Measurements from ENCODE around the gene GPLD1.
"Not testable (repeated sequence)": the region's sequence is repeated elsewhere in the genome, so short reads cannot be mapped to it uniquely, and the experiment has no call there.

Gene GPLD1

GRCh38 chr6:24396824-24397223 lies 92.6 kb downstream of the GPLD1 start:
- H3K4me3 Mint-ChIP-seq, result no peak overlapping the region
- no peaks in the 10 kb centered on the region for H3K4me1 Mint-ChIP-seq (ENCODE audit: low read depth)
- H3K9me3 Mint-ChIP-seq, result peaks cover 5% of the 10 kb centered on the region
- no peak overlapping the region for H3K27ac Mint-ChIP-seq
- H3K36me3 Mint-ChIP-seq (ENCODE audit: low read depth), result no peaks in the 10 kb centered on the region
- H3K27me3 Mint-ChIP-seq, result peaks cover 36% of the 10 kb centered on the region

GRCh38 chr6:24394780-24395437 lies 94.5 kb downstream of the GPLD1 start:
- Mint-ChIP-seq H3K4me3 (no peak overlapping the region), H3K27ac (no peak overlapping the region), H3K27me3 (peaks cover 28% of the 10 kb centered on the region), H3K9me3 (peaks cover 5% of the 10 kb centered on the region), H3K36me3 (ENCODE audit: low read depth) (no peaks in the 10 kb centered on the region), H3K4me1 (ENCODE audit: low read depth) (no peaks in the 10 kb centered on the region)

DNA sequence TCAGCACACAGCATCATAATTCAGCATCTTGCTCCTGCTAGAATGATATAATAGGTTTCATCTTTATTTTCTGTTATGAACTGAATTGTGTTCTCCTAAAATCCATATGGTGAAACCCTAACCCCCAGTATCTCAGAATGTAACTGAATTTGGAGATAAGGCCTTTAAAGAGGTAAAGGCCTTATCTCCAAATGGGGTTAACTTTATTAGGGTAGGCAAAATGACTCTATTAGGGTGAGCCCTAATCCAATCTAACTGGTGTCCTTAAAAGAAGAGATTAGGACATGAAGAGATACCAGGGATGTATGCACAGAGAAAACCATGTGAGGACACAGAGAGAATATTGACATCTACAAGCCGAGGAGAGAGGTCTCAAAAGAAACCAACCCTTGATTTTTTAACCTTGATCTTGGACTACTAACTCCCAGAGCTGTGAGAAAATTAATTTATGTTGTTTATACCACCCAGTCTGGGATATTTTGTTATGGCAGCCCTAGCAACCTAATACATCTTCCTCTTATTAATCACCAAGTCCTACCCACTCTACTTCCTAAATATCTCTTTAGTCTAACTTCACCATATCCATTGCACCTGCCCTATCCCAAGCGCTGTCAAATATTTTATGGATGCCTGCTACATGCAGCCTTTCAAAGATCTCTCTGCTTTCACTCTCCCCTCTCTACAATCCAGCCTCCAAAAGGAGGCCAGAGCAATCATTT lies 95.2 kb downstream of the GPLD1 start:
- H3K4me3 Mint-ChIP-seq, result no peak overlapping the region
- H3K4me1 Mint-ChIP-seq (ENCODE audit: low read depth), result no peaks in the 10 kb centered on the region
- peaks cover 21% of the 10 kb centered on the region for H3K27me3 Mint-ChIP-seq
- H3K27ac Mint-ChIP-seq, result no peak overlapping the region
- H3K9me3 Mint-ChIP-seq, result peaks cover 5% of the 10 kb centered on the region
- H3K36me3 Mint-ChIP-seq (ENCODE audit: low read depth), result no peaks in the 10 kb centered on the region

GRCh38 chr6:24391756-24392405 lies 97.5 kb downstream of the GPLD1 start:
- no peaks in the 10 kb centered on the region for H3K4me1 Mint-ChIP-seq (ENCODE audit: low read depth)
- H3K36me3 Mint-ChIP-seq (ENCODE audit: low read depth), result no peaks in the 10 kb centered on the region
- H3K27me3 Mint-ChIP-seq, result peaks cover 15% of the 10 kb centered on the region
- H3K27ac Mint-ChIP-seq, result no peak overlapping the region
- peaks cover 5% of the 10 kb centered on the region for H3K9me3 Mint-ChIP-seq
- H3K4me3 Mint-ChIP-seq, result no peak overlapping the region

DNA sequence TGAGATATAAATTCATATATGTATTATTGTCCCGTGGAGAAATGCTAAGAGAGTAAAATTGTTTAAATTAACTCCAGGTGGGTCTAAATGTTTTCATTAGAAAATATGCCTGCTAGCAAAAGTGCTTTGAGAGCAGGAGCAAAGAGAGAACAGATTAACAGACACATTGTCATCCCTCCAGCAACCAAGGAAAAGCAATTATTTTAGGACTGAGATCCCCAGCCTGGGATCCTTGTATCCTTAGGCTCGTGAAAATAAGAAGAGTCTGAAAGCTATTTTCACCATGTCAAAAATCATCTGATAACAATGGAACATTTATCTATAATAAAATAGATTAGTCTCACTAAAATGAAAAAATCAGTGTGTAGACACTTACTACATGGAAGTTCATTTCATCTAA lies 98.2 kb downstream of the GPLD1 start:
- Mint-ChIP-seq H3K27me3 (peaks cover 11% of the 10 kb centered on the region), H3K9me3 (peaks cover under 1% of the 10 kb centered on the region), H3K27ac (no peak overlapping the region), H3K4me1 (ENCODE audit: low read depth) (no peaks in the 10 kb centered on the region), H3K36me3 (ENCODE audit: low read depth) (no peaks in the 10 kb centered on the region), H3K4me3 (no peak overlapping the region)

DNA sequence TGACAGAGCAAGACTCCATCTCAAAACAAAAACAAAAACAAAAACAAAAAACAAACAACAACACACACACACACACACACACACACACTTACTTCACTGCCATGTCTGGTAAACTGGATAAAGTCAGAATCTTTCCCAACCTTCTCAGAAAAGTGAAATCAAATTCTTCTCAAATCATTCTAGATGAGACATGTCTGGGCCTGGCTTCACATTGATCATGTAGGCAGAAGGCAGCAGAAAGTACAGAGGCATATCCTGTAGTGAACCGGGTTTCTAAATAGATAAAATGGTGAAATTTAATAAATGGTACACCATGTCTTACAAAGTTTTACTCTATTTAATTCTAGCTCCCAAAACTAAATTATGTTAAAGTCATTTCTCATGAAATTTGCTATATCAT lies 101.6 kb downstream of the GPLD1 start:
- H3K9me3 Mint-ChIP-seq, result no peaks in the 10 kb centered on the region
- no peak overlapping the region for H3K4me3 Mint-ChIP-seq
- H3K36me3 Mint-ChIP-seq (ENCODE audit: low read depth), result no peaks in the 10 kb centered on the region
- H3K4me1 Mint-ChIP-seq (ENCODE audit: low read depth), result no peaks in the 10 kb centered on the region
- no peak overlapping the region for H3K27ac Mint-ChIP-seq
- peaks cover 17% of the 10 kb centered on the region for H3K27me3 Mint-ChIP-seq

GRCh38 chr6:24385536-24386269 lies 103.7 kb downstream of the GPLD1 start:
- Mint-ChIP-seq H3K27me3 (peaks cover 17% of the 10 kb centered on the region), H3K27ac (no peak overlapping the region), H3K36me3 (ENCODE audit: low read depth) (no peaks in the 10 kb centered on the region)

DNA sequence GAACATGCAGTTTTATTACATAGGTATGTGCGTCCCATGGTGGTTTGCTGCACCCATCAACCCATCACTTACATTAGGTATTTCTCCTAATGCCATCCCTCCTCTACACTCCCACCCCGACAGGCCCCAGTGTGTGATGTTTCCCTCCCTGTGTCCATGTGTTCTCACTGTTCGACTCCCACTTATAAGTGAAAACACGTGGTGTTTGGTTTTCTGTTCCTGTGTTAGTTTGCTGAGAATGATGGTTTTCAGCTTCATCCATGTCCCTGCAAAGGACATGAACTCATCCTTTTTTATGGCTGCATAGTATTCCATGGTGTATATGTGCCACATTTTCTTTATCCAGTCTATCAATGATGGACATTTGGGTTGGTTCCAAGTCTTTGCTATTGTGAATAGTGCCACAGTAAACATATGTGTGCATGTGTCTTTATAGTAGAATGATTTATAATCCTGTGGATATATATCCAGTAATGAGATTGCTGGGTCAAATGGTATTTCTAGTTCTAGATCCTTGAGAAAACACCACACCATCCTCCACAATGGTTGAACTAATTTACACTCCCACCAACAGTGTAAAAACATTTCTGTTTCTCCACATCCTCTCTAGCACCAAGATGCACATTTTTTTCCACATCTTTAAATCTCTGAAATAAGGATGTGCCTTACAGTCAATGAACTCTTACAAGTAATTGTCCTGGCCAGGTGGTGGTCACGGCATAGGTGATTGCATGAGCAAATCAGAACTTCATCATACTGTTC lies 104.8 kb downstream of the GPLD1 start:
- H3K4me1 Mint-ChIP-seq (ENCODE audit: low read depth); H3K4me3 Mint-ChIP-seq; H3K9me3 Mint-ChIP-seq; H3K36me3 Mint-ChIP-seq (ENCODE audit: low read depth); H3K27ac Mint-ChIP-seq: not testable (repeated sequence)
- peaks cover 17% of the 10 kb centered on the region for H3K27me3 Mint-ChIP-seq

More at GRCh38 chr6:24385536-24386269, 103.7 kb downstream of the GPLD1 start:
- H3K9me3 Mint-ChIP-seq, result no peaks in the 10 kb centered on the region
- H3K4me1 Mint-ChIP-seq (ENCODE audit: low read depth), result no peaks in the 10 kb centered on the region
- H3K4me3 Mint-ChIP-seq, result no peak overlapping the region

- H3K9me3 Mint-ChIP-seq; H3K36me3 Mint-ChIP-seq (ENCODE audit: low read depth); H3K27ac Mint-ChIP-seq; H3K4me3 Mint-ChIP-seq; H3K4me1 Mint-ChIP-seq (ENCODE audit: low read depth): not testable (repeated sequence)
- peaks cover 15% of the 10 kb centered on the region for H3K27me3 Mint-ChIP-seq
Measured at GRCh38 chr6:24382891-24383494, 106.4 kb downstream of the GPLD1 start.

- H3K4me3 Mint-ChIP-seq, result no peak overlapping the region
- no peaks in the 10 kb centered on the region for H3K4me1 Mint-ChIP-seq (ENCODE audit: low read depth)
- no peaks in the 10 kb centered on the region for H3K9me3 Mint-ChIP-seq
- no peak overlapping the region for H3K27ac Mint-ChIP-seq
- H3K27me3 Mint-ChIP-seq, result peaks cover 11% of the 10 kb centered on the region
- H3K36me3 Mint-ChIP-seq (ENCODE audit: low read depth), result no peaks in the 10 kb centered on the region
Measured at GRCh38 chr6:24382220-24382540, 107.2 kb downstream of the GPLD1 start.

DNA sequence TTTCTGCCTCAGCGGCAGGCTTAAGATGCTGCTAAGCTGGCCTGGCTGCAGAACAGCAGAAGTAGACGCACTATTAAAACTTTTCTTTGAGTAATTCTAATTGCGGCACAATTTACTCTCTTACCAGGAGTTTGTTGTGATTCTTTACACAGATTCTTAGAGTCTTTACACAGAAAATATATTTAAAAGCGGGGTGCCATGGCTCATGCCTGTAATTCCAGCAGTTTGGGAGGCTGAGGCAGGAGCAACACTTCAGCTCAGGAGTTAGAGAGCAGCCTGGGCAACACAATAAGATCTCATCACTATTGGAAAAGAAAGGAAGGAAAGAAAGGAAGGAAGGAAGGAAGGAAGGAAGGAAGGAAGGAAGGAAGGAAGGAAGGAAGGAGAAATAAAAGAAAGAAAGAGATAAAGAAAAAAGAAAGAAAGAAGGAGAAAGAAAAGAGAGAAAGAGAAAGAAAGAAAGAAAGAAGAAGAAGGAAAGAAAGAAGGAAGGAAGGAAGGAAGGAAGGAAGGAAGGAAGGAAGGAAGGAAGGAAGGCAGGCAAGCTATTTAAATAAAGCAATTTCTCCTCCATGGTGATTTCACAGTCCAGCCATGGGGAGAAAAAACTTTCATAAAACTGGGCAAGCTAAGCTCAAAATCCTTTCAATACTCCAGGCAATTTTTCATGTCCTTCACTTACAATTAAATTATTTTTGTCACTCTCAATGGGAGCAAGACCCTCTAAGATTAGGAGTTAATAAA lies 107.7 kb downstream of the GPLD1 start:
- Mint-ChIP-seq H3K36me3 (ENCODE audit: low read depth) (no peaks in the 10 kb centered on the region), H3K4me3 (no peak overlapping the region), H3K27me3 (peaks cover 11% of the 10 kb centered on the region), H3K4me1 (ENCODE audit: low read depth) (no peaks in the 10 kb centered on the region), H3K27ac (no peak overlapping the region), H3K9me3 (no peaks in the 10 kb centered on the region)

DNA sequence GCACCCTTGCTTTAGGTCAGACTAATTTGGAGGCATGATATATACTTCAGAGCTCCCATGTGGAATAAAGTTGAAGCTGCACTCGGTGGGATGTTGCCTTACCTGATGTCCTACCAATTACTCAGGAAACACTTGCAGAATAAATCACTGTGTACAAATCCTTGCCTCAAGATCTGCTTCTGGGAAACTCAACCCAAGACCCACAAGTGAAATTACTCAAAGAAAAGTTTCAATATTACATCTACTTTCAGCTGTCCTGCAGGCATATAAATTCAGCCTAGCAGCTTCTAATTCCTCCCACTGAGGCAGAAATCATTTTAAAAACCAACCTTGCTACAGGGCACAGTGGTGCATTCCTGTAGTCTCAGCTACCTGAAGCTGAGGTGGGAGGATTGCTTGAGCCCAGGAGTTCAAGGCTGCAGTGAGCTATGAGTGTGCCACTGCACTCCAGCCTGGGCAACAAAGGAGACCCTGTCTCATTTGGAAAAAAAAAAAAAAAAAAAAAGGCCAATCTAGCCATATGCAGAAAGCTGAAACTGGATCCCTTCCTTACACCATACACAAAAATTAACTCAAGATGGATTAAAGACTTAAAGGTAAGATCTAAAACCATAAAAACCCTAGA lies 110.8 kb downstream of the GPLD1 start:
- no peaks in the 10 kb centered on the region for H3K4me1 Mint-ChIP-seq (ENCODE audit: low read depth)
- peaks cover 5% of the 10 kb centered on the region for H3K27me3 Mint-ChIP-seq
- no peaks in the 10 kb centered on the region for H3K36me3 Mint-ChIP-seq (ENCODE audit: low read depth)
- H3K27ac Mint-ChIP-seq, result no peak overlapping the region
- H3K9me3 Mint-ChIP-seq, result no peaks in the 10 kb centered on the region
- no peak overlapping the region for H3K4me3 Mint-ChIP-seq
